Neural progenitor cell (in vitro differentiated cells): ENCODE measurements around the gene EXD3.

Experiments used
- CTCF ChIP-seq: fragments of 200-600 bp; sonication (generic); IDR thresholded peaks from 2 replicates; pipeline ENCODE4 v1.5.1; 2017; ENCODE audit warnings: antibody characterized with exemption, mild to moderate bottlenecking
- EZH2 ChIP-seq: fragments of 200-600 bp; sonication (generic); IDR thresholded peaks from 2 replicates; pipeline ENCODE4 v1.6.1; 2017; ENCODE audit warnings: antibody characterized with exemption, mild to moderate bottlenecking, moderate library complexity

GRCh38 chr9:137422604-137423513 is at the start of gene EXD3, which contains the start of gene NOXA1:
- TF ChIP-seq EZH2 (no peak), CTCF (peak; percentile 60)
